HG03469 (cell line): ENCODE data around the gene UBR4.
"Not testable (repeated sequence)": the region's sequence is repeated elsewhere in the genome, so short reads cannot be mapped to it uniquely, and the experiment has no call there.

ENCODE experiments used
- ATAC-seq: cut with Tn5 transposase; IDR thresholded peaks from one replicate; pipeline ENCODE4 v1.9.1; 2021; ENCODE audit warnings: mild to moderate bottlenecking, moderate library complexity, moderate number of reproducible peaks; ENCODE audit not compliant: unreplicated experiment

Gene UBR4

DNA sequence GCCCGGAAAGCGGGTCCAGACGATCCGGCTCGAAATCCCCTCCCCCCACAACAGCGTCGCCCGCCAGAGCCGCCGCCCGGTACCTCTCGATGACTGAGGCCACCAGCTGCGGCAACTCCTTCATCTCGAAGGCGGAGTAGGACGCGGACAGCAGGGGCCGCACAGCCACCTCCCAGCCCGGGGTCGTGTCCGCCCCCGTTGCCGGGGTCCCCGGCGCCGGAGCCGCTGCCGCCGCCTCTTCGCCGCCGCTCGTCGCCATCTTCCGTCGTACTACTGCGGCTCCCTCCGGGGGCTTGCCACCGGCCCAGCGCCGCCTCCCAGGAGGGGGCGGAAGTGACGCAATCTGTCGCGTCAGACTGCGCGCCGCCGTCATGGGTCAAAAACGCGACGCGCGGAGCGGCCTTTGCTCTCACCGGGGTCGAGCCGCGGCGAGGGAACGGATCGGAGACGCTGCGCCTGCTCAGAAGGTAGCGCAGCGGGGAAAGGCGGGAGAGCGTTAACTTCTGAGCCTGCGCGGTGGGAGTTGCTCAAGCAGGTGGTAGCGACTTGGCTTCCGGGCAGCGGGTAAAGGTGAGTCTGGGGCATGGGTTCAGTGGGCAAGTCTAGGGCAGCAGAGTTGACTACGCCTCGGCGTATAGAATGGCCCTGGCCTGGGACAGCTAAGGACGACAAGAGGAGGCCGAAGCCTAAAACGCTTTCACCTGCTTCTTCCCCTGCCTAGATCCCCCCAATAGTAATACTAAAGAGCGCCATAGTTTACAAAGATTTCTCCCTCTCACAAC lies at the start of gene UBR4:
UBR4 (minus strand) TSS at position 277 of the 782 bp plus-strand sequence; CDS start at position 259, 18 bp downstream.
- ATAC-seq = peak; percentile 69

DNA sequence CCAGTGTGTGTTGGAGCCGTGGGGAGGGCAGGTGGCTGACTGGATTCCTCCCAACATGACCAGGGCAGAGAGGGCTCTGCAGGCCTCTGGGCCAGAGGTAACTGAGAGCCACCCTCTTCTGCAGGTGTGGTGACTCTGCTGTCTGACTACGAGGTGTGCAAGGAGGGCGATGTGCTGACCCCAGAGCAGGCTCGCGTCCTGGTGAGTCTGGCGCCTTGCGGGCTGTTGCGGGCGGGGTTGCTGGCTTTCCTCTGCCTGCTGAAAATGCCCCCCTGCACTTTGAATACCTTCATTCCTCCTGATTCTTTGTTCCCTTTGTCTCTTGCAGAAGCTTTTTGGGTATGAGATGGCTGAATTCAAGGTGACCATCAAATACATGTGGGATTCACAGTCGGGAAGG lies 48.3 kb upstream of the UBR4 start:
- ATAC-seq = no peak

DNA sequence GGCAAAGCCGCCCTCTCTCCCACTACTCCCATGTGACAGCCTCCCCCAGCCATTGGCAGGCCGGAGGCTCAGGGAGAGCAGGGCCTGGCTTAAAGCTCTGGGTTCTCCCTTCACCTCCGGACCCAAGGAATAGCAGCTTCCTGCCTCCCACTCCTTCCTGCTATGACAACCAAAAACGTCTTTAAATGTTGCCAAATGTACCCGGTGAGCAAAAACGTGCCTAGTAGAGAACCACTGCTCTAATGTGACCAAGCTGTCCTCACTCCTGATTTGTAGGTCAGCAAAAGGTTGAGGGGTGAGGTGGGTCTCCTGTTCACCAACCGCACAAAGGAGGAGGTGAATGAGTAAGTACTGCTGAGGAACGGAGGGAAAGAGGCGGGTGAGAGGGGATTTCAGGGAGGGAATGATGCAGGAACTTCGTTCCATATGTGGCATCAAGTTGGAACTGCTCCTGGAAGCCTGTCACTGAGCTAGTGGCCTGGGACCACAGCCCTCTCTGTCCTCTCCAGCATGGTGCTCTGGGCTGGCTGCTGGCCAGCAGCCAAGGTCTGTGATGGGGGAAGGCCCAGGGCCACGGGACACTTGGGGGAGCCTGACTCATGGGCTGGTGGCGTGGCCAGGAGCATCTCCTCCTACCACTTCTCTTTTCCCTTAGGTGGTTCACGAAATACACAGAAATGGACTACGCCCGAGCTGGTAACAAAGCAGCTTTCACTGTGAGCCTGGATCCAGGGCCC lies 47.3 kb upstream of the UBR4 start:
- ATAC-seq = no peak

DNA sequence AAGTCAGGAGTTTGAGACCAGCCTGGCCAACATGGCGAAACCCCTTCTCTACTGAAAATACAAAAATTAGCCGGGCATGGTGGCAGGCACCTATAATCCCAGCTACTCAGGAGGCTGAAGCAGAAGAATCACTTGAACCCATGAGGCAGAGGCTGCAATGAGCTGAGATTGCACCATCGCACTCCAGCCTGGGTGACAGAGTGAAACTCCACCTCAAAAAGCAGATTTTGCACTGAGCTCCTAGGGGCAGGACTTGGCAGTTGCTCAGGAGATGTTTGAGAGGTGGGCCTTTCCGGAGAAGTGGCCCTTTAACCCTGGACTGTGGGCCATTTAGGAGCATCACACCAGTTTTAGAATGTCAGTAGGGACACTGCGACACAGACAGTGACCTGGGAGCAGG lies 46.2 kb upstream of the UBR4 start:
- not testable (repeated sequence) for ATAC-seq

DNA sequence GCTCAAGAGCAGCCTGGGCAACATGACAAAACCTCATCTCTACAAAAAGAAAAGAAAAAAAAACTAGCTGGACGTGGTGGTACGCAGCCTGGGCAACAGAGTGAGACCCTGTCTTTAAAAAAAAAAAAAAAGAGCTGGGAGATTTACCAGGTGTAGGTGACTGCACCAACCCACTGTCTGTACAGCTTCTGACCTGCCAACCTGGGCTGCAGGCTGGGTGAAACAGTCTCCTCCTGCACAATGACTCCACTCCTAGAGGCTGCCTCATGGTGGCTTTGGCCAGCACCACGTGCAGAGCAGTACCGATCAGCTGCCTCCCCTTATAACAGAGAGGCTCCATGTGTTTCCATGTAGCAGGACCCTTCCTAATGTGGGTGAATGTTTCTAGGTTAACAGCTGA lies 45.2 kb upstream of the UBR4 start:
- no peak for ATAC-seq

DNA sequence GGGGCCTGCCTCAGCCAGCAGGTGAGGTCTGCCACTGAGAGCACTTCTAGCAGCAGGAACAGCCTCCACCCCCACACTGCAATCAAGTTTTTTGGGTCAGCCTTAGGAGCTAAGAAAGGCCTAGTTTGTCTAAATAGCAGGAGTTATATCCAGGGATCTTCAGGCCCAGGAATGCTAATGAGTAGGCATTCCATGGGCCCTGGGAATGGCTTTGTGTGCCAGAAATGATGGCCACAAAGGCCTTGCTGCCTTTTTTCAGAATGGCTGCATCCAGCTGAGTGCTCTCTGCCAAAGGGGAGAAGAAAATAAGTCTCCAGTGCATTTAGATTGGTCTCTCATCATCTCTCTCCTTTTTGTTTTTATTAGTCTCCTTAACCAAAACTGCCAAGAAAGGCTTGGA lies 44.4 kb upstream of the UBR4 start:
- no peak for ATAC-seq

DNA sequence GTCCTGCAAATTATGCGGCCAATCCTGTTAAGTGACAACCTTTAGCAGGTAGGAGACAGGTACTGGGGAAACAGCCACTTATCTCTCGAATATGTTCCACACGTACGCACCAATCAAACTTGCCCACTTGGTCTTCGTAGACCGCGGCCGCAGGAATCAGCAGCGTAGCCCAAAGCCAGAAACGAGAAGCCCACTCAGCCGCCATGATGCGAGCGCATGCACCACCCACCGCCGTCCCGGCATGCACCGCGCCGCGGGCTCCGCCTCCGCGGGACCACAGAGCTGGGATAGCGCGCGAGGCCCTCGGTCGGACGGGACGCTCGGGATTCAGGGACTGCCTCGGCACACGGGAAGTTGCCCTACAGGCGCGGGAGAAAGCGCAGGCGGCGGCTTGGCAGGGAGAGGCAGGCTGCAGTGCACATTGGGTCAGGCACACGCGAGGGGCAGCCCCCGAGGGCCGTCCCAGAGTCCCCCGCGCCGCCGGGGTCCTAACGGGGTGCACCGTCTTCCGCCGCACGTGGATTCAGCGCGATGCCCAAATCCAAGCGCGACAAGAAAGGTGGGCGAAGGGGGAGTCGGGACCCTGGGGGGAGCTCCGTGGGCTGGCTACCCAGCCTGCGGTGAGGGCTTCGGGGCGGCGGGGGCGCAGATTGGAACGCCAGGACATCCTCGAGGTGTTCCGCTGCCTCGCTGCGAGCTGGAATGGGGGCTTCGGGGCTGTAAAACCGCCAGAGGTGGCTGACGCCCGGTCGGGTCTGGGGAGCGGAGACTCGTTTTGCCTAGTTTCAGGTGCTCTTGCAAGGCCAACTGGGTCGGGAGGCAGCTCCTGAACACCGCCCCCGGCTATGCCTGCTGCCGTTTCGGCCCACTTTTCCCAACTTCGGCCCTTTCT lies 41.5 kb upstream of the UBR4 start, which contains the start of the genes EMC1 and MRTO4:
EMC1 (minus strand) TSS at position 220 of the 892 bp plus-strand sequence; CDS start at position 205, 15 bp downstream.
MRTO4 (plus strand) TSS at position 501 of the 892 bp plus-strand sequence; CDS start at position 532, 31 bp downstream.
- peak; percentile 64 for ATAC-seq

DNA sequence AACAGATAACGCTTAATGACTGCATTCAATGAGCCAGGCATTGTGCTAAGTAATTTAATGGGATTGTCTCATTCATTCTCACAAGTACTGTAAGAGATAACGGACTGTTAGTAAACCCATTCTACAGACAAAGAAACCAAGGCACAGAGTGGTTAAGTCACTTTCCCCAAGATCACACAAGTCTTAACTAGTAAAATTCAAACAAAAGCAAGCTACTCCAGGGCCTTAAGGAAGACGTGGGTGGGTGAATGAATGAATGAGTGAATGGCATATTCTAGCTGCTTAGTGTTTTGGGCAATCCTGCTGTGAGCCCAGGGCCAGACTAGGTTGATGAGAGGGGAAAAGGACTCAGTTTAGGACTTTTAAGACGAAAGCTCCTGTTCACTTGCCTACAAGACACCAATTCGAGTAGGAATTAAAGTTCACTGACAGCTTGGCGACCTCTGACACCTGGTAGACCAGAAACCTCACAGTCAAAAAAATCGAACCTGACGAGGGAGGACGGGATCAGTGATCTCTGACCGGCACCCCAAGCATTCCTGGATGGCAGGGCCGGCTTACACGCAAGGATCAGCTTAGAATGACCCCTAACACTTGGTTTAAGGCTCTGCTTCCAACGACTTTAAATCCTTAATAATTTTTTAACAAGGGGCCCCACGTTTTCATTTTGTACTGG lies 40.7 kb upstream of the UBR4 start:
- ATAC-seq = no peak

DNA sequence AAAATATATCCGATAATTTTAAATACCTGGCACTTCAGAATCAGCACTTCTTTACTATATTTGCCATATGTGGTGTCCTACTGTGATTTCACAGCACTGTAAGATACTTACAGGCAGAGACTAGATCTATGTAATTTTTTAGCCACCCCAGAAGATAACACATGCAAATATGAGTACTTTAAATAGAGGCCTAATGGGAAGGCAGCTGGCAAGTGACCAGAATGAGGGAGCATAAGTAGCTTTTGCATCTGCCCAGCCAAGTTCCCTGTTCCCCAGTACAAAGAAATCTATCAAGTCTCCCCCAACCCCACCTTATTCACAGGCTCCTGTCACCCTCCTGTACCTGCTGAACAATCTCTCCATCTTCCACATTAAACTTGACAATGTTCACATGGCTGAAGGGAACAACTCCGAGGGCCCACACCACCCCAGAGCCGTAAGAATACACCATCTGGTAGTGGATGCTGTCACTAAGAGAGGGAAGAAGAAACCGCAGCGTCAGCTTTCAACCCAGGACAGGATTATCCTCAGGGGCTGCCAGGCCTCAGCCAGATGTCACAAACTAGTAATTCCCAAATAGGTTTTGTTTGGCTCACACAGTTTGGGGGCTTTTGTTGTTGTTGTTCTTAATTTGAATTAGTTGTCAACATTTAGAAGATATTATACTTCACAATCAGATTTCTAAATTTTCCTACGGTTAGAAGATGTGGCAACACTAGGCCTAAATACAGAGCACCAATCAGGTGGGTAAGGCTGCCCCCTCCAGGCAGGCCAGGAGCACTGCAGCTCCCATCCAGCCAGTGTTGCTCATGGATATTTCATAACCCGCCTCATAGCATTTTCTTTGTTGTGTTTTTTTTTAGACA lies 30.8 kb upstream of the UBR4 start:
- no peak for ATAC-seq

DNA sequence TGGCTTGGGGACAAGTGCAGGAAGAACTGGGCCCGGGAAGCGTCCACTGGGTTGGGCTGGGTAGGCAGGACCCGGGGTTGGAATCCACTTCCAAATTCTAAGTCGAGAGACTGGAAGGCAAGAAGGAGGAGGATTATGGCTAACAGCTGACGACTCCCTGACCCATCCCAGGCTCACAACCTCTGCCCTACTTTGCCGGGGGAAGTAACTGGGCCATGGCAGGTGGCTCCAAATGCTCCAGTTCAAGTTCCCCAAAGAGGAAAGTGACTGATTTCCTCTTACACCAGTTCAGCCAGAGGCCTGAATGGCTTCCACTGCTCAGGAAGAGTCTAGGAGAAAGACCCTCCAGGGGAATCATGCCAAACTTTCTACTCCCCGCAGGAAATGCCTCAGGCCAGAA lies 29.8 kb upstream of the UBR4 start:
- ATAC-seq = no peak

DNA sequence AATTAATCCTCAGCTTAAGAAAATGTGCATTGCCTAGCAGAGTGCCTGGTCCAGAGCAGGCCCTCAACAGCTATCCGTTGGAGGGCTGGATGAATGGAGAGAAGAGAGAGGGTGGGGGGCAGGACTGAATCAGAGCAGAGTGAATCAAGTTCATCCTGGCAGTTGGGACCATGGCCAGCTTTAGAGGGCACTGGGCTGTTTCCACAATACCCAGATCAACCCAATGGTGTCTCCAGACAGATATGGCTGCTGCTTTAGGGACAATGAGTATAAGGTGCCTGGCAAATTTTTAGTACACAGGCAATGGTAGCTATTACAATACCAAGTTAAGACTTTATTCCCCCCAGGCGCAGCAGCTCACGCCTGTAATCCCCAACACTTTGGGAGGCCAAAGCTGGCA lies 24.2 kb upstream of the UBR4 start:
- no peak for ATAC-seq

DNA sequence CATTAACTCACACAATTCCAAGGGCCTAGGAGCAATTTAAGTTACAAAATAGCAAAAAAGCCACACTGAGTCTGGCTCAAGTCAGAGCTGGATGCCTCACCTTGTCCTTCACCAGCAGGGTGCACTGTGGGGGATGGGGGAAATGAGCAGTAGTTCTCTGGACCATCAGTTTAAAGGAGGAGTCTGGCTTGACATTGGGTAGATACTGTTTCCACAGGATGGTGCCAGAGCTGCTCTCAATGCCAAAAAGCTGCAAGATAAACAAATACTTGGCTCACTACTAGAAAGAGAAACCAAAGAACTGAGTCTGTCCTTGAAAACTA lies 22.4 kb upstream of the UBR4 start:
- no peak for ATAC-seq

DNA sequence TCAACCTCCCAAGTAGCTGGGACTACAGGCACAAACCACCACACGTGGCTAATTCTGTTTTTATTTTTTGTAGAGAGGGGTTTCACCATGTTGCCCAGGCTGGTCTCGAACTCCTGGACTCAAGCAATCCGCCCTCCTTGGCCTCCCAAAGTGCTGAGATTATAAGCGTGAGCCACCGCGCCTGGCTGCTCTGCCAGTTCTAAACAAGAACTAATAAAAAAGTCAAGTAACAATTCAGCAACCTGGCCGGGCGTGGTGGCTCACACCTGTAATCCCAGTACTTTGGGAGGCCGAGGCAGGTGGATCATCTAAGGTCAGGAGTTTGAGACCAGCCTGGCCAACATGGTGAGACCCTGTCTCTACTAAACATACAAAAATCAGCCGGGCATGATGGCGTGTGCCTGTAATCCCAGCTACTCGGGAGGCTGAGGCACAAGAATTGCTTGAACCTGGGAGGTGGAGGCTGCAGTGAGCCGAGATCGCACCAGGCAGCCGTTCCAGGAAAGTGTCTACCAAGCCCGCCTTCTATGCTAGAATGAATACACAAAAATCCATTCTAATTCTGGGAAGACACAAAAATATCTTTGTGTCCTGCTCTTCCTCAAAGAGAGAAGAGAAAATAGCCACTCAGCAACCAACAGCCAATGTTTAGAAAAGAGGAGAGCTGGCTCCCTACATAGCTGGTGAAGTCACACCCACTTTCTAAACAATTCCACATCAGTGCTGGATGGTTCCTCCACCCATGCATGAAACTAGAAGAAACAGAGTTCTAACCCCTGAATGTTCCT lies 21.9 kb upstream of the UBR4 start:
- not testable (repeated sequence) for ATAC-seq

DNA sequence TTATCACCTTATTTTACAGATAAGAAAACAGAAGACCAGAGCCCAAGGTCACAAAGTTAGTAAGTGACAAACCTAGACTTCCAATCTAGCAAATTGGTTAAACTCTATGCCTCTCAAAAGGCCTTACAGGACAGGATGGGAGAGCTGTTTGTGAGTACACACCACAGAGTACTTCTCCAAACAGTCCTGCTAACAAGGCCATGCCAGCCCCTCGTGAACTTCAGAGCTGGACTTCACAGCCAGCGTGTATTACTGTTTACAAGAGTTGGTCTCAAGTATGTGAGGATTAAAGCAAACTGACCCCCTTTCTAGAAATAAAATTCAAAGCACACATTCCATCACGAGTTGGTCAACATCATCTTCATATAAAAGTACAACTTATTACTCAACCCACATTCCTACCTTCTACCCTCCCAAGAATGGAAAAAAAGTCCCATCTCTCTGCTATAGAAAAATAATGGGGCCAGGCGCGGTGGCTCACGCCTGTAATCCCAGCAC lies 19.8 kb upstream of the UBR4 start:
- no peak for ATAC-seq

DNA sequence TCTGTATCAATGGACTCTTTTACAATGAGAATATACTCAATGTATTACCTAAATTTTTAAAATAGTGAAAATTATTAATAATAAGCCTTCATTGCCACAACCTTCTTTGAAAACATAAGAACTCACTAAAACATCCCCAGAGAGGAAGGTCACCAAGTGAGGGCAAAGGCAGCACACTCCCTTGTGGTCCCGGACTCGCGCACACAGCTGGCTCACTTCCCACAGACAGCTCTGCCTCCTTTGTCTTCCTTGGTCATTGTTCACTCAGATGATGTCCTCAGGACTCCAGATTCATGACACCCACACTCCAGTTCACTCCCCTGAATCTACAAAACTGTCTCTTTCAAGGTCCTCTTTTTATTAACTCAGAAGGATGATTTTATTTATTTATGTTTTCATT lies 19.2 kb upstream of the UBR4 start:
- no peak for ATAC-seq

DNA sequence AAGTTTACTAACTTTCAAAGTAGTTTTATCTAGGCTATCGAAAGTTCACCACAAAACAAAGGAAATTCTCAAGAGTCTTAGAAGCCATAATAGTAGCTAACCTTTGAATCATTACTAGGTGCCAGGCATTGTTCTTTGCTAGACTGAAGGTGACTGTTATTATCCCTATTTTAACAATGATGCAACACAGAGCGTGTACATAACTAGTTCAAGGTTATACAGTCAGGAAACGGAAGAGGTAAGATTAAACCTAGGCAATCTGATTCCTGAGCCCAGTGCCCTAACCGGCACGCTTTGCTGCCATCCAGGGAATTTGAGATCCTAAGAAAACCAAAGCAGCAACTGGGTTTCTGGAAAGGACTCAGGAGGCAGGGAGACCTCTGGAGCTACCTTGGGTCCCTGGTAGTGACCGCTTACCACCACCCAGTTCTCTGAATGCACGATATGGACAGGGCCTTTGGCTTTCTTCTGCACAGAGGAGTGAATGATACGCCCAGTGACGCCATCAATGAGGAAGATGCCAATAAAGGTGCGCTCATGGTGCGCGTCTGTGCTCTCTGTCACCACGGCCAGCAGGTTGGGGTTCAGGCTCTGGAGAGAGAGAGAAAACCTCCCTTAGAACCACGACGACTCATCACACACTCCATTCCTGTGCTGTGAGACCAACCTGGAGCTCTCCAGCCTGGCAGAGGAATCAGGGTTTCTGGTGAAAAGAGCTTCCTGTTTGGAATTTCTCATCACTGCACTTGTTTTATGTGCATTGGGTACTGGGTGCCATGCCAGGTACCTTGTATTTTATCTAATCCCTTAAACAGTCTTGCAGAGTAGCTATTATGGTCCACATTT lies 13.1 kb upstream of the UBR4 start:
- no peak for ATAC-seq

DNA sequence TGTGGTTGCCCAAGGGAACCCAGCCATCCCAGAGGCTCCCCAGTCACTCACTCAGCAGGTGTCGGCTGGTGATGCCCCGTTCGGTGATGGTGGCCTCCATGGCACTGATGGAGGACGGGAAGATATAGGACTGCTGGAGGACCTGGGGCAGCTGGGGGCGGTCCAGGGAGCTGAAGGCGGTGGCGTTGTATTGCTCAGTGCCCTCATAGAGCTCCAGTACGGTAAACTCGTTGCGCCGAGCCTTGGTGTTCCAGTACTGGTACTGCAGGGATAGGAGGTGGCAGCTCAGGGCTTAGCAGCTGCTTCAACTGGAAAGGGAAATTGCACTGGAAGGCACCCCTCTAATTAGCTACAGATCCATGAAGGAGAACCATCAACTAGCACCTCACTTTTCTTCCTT lies 12.5 kb upstream of the UBR4 start:
- no peak for ATAC-seq

DNA sequence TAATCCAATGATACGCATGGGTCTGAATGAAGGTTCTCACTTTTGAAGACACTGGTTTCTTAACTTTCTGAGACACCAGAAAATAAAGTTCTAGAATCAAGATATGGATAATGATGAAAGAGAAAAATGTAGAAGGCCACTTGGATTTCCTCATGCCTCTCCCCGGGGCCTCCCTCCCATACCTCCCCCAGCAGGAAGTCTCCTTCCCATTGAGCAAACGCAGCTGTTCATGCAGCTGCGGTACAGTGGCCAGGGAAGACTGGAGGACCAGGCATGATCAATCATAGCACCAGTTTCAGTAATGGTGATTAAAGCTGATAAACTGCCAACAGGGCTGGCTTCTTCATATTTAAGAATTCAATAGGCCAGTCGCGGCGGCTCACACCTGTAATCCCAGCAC lies 10.9 kb upstream of the UBR4 start:
- no peak for ATAC-seq
